ENCODE data around the gene PHKA1. TPM values are rescaled to one million over a fixed set of nuclear protein-coding genes. Genes with fewer than 3 reads are reported as not detected.
A peak's percentile ranks its signal among the peaks of the same experiment; 100 is the strongest.

The PHKA1 gene
- total RNA-seq, 1 donor from 2014 or later, result 6.4 TPM

DNA sequence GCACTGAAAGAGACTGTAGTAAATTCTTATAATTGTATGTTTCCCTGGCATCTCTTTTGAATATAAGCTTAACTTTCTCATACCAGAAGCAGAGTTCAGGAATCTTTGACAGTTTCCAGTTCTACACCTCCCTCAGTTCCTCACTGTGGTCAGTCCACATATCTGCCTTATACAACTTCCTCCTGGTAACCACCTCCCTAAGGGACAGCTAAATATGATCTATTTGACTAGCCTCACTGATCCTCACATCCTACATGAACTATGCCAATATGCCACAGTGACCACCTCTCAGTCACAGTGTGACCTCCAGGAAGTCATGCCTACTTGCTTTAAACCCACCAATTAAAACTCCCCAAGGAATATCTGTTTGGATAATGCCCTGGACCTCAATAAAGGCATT, 89.9 kb downstream of the PHKA1 start:
- DNase-seq (ENCODE audit: low read depth), result no peak
- Histone ChIP-seq H3K36me3 (ENCODE audit: control insufficient read depth, insufficient read depth, low read length) (no peaks in the 10 kb centered on the region), H3K4me3 (ENCODE audit: low read depth, low read length) (no peak overlapping the region), H3K27me3 (ENCODE audit: control insufficient read depth, insufficient read depth, low read length) (no peaks in the 10 kb centered on the region)
- TF ChIP-seq, protein P1, sequence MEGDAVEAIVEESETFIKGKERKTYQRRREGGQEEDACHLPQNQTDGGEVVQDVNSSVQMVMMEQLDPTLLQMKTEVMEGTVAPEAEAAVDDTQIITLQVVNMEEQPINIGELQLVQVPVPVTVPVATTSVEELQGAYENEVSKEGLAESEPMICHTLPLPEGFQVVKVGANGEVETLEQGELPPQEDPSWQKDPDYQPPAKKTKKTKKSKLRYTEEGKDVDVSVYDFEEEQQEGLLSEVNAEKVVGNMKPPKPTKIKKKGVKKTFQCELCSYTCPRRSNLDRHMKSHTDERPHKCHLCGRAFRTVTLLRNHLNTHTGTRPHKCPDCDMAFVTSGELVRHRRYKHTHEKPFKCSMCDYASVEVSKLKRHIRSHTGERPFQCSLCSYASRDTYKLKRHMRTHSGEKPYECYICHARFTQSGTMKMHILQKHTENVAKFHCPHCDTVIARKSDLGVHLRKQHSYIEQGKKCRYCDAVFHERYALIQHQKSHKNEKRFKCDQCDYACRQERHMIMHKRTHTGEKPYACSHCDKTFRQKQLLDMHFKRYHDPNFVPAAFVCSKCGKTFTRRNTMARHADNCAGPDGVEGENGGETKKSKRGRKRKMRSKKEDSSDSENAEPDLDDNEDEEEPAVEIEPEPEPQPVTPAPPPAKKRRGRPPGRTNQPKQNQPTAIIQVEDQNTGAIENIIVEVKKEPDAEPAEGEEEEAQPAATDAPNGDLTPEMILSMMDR (IDR thresholded peaks at IDR 0.05; ENCODE audit: insufficient read depth, low read length, poor library complexity, severe bottlenecking), result no peak

DNA sequence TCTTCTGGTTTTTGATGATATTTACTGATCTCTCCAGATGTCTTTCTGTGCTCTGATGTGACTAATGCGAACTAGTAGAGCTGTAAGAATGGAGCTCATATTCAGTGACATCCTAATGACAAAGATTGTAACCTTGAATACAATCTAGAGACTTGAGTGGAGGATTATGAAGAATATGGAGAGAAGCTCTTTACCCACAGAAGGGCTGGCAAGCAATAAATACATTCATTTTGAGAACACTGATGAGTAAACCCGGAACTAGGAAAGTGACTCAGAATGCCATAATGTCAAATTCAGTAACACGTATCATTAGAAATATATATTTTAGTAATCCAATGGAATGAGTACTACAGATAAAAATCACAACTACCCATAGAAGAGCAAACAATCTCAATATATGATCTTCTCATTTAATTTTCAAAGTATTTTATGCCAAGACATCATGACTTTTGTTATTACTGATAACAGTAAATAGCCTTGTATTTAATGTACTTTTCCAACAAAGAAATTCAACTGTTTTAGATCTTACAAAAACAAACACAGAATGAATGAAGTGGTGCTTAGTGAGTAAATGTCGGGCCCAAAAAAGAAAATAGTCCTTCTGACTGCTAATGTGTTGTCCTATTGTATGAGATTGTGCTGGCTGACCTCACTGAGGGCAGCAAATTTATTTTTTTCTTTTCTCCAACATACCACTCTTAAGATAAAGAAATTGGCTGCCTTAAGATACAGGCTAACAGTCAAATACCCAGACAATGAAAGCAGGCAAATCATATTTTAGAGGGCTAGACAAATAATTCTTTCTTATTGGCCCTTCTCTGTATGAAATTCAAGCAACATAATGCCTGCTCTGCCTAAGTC, 92.3 kb downstream of the PHKA1 start:
- Histone ChIP-seq H3K36me3 (ENCODE audit: control insufficient read depth, insufficient read depth, low read length) (no peaks in the 10 kb centered on the region), H3K4me3 (ENCODE audit: low read depth, low read length) (no peak overlapping the region), H3K27me3 (ENCODE audit: control insufficient read depth, insufficient read depth, low read length) (no peaks in the 10 kb centered on the region)
- DNase-seq (ENCODE audit: low read depth), result no peak
- TF ChIP-seq, protein P1 (IDR thresholded peaks at IDR 0.05; ENCODE audit: insufficient read depth, low read length, poor library complexity, severe bottlenecking), result no peak

DNA sequence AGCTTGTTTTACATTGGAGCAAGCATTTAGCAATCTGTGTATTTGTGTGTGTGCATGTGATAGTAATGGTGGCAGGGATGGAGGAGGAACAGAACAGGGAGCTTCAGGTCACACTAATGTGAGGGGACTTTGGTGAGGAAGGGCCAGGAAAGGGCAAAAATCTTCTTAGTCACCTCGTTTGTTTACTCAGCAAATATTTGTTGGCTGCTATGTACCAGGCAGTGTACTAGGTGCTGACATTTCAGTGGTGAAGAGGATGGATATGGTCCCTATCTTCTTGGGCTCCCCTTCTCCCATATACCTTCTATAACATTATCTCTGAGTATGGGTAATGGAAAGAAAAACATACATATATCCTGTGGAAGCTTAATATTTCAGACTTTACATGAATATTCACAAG, 92.9 kb downstream of the PHKA1 start:
- no peaks in the 10 kb centered on the region for H3K36me3 ChIP-seq (ENCODE audit: control insufficient read depth, insufficient read depth, low read length)
- no peak for DNase-seq (ENCODE audit: low read depth)
- TF ChIP-seq, protein P1 (IDR thresholded peaks at IDR 0.05; ENCODE audit: insufficient read depth, low read length, poor library complexity, severe bottlenecking), result no peak
- no peaks in the 10 kb centered on the region for H3K27me3 ChIP-seq (ENCODE audit: control insufficient read depth, insufficient read depth, low read length)
- no peak overlapping the region for H3K4me3 ChIP-seq (ENCODE audit: low read depth, low read length)

DNA sequence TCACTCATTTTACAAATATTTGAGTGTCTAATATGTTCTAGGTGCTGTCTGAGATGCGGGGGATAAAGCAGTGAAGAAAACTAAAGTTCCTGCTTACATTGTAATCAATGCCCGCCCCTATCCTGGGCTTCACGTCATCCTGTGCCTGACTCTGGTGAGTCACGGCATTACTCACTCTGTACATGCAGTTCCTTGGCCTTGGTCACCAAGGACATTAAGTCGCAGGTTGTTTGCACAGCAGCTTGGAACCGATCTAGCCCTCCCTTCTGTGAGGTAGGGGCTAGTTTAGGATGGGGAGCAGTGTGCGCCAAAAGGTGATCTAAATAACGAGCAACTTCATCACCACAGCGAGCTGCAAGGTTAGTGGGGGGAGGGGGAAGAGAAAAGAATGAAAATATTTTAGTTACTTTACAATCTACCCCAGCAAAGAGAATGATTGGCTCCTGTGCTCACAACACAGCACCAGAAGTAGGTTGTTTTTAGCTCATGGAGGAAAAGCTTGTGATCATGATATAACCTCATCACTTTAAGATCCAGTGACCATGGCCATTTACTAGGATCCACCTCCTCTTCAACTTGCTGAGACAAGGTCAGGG, 93.5 kb downstream of the PHKA1 start:
- peak; percentile 65 for DNase-seq (ENCODE audit: low read depth)
- H3K4me3 ChIP-seq (ENCODE audit: low read depth, low read length), result no peak overlapping the region
- H3K36me3 ChIP-seq (ENCODE audit: control insufficient read depth, insufficient read depth, low read length), result no peaks in the 10 kb centered on the region
- H3K27me3 ChIP-seq (ENCODE audit: control insufficient read depth, insufficient read depth, low read length), result no peaks in the 10 kb centered on the region
- TF ChIP-seq, protein P1 (IDR thresholded peaks at IDR 0.05; ENCODE audit: insufficient read depth, low read length, poor library complexity, severe bottlenecking), result no peak

DNA sequence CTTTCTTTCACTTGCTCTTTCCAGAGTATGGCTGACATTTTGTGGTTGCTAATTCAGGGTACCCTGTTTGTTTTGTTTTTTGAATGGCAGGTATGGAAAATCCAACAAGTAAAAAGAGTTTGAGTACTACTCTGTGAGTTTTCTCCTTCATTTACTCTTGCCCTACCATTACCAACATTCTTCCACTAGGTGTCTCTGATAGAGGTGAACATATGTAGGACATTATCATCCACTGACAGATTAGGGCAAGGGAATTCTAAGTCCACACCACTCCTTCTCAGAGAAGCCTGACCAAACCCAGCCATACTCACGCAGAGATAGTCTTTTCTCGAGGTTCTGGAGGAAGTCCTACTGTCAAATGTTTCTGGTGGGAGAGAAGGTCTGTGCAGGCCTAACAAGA, 104.8 kb downstream of the PHKA1 start:
- Histone ChIP-seq H3K27me3 (ENCODE audit: control insufficient read depth, insufficient read depth, low read length) (no peaks in the 10 kb centered on the region), H3K4me3 (ENCODE audit: low read depth, low read length) (no peak overlapping the region), H3K36me3 (ENCODE audit: control insufficient read depth, insufficient read depth, low read length) (no peaks in the 10 kb centered on the region)
- DNase-seq (ENCODE audit: low read depth), result no peak
- TF ChIP-seq, protein P1 (IDR thresholded peaks at IDR 0.05; ENCODE audit: insufficient read depth, low read length, poor library complexity, severe bottlenecking), result no peak

All from kidney epithelial cell (primary cell).